ENCODE measurements around the gene VEGFD. TPM values are rescaled to one million over a fixed set of nuclear protein-coding genes. Genes with fewer than 3 reads are reported as not detected.

VEGFD gene
- total and polyA plus RNA-seq, 2 of the 13 experiments (the other 11 are each of a cell fraction or from before 2014, with no cell fraction given) = 0.11 to 0.35 TPM

DNA sequence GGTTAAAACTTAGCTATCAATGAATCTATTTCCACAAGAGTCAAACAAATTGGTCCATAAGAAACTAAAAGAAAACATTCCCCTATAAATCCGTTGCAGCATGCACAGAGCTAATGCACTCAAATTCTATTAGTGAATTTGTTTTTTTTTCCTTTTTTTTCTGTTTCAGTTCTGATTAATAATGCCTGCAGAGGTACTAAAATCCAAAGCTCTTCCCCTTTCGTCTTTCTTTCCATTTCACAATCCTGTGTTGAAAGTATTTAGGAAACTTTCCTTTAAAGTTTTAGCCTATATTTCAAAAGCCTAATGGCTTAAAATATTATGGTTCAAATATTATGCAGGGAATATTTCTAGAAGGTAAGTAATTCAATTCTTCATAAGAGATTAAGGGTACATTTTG, 45.9 kb upstream of the VEGFD start:
- Histone ChIP-seq H4K20me1 (ENCODE audit: insufficient read depth, low read length) (no peaks in the 10 kb centered on the region), H3K9me3 (ENCODE audit: low read length) (no peaks in the 10 kb centered on the region), H3K4me1 (ENCODE audit: insufficient read depth, low read length) (no peaks in the 10 kb centered on the region), H3K27ac (ENCODE audit: extremely low read length, insufficient read depth, low read length) (no peak overlapping the region), H3K4me3 (replicated peaks in 1 of 3; ENCODE audit: insufficient read depth in 1 of 3, low read depth in 2 of 3, low read length in 3 of 3) (no peak overlapping the region), H3K79me2 (ENCODE audit: insufficient read depth, low read length) (no peaks in the 10 kb centered on the region), H3K9ac (ENCODE audit: insufficient read depth, low read depth, low read length) (no peak overlapping the region), H3K4me2 (ENCODE audit: low read depth, low read length) (no peak overlapping the region), H3K36me3 (replicated peaks in 1 of 2; ENCODE audit: control insufficient read depth in 1 of 2, insufficient read depth in 2 of 2, low read length in 2 of 2) (no peaks in the 10 kb centered on the region), H3K27me3 (ENCODE audit: control insufficient read depth in 1 of 2, insufficient read depth in 2 of 2, low read length in 2 of 2) (no peaks in the 10 kb centered on the region), H2AFZ (ENCODE audit: low read length) (no peak overlapping the region)
- no TSS peak for BruUV-seq (replicated peaks)
- CTCF ChIA-PET (ENCODE audit: low intra/inter-chr PET ratio, low total read pairs) = no interaction called here
- DNase-seq (ENCODE audit: low spot score) (no peak), FAIRE-seq (no peak), ATAC-seq (no peak)
- POLR2A ChIA-PET = no interaction called here
- in situ Hi-C loops (cut with HindIII; ENCODE audit: extremely low pct_ligation_motif_present, low pct_unique_long_range_greater_than_20kb) = no loop called here
- intact Hi-C loops (cut with micrococcal nuclease; ENCODE audit: unreplicated experiment) = no loop called here
- TF ChIP-seq RARG (CRISPR knock-in tag; IDR thresholded peaks at IDR 0.05; ENCODE audit: low read depth) (no peak), ZNF274 (CRISPR knock-in tag; IDR thresholded peaks at IDR 0.05) (no peak), PCBP1 (IDR thresholded peaks at IDR 0.05; ENCODE audit: borderline replicate concordance, low read depth, low read length) (no peak), DMAP1 (CRISPR knock-in tag; IDR thresholded peaks at IDR 0.05) (no peak), ZBTB42 (CRISPR knock-in tag; IDR thresholded peaks at IDR 0.05) (no peak), ATAD3A (CRISPR knock-in tag; IDR thresholded peaks at IDR 0.05) (no peak)
- 100% methylated on average over 2 of the region's 2 CpGs for WGBS (ENCODE audit: low lambda C conversion rate)

DNA sequence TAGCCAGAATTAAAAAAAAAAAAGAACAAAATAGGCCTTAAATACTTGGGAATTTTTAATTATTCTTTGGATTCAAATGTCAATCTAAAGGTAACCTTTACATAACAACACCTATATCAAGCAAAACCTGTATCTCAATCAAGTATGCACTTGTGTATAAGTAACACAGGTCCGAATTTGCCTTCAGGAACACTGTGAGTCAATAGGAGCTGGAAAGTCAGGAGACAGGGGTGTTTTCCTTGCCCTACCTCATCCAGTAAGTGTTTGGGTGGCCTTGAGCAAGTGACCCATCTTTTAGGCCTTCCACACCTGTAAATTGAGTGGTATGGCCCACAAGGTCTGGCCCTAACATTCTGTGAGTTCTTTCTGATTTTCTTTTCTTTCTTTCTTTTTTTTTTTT, 40.8 kb upstream of the VEGFD start:
- no peak for ATAC-seq
- no peak for DNase-seq (ENCODE audit: low spot score)
- BruUV-seq (replicated peaks) = no TSS peak
- POLR2A ChIA-PET = no interaction called here
- CTCF ChIA-PET (ENCODE audit: low intra/inter-chr PET ratio, low total read pairs) = no interaction called here
- Histone ChIP-seq H3K27ac (ENCODE audit: extremely low read length, insufficient read depth, low read length) (no peak overlapping the region), H4K20me1 (ENCODE audit: insufficient read depth, low read length) (no peaks in the 10 kb centered on the region), H2AFZ (ENCODE audit: low read length) (no peak overlapping the region), H3K4me3 (replicated peaks in 1 of 3; ENCODE audit: insufficient read depth in 1 of 3, low read depth in 2 of 3, low read length in 3 of 3) (no peak overlapping the region), H3K27me3 (ENCODE audit: control insufficient read depth in 1 of 2, insufficient read depth in 2 of 2, low read length in 2 of 2) (no peaks in the 10 kb centered on the region), H3K79me2 (ENCODE audit: insufficient read depth, low read length) (no peaks in the 10 kb centered on the region), H3K36me3 (replicated peaks in 1 of 2; ENCODE audit: control insufficient read depth in 1 of 2, insufficient read depth in 2 of 2, low read length in 2 of 2) (no peaks in the 10 kb centered on the region), H3K4me1 (ENCODE audit: insufficient read depth, low read length) (no peaks in the 10 kb centered on the region), H3K4me2 (ENCODE audit: low read depth, low read length) (no peak overlapping the region), H3K9ac (ENCODE audit: insufficient read depth, low read depth, low read length) (no peak overlapping the region), H3K9me3 (ENCODE audit: low read length) (no peaks in the 10 kb centered on the region)
- no peak for TF ChIP-seq TRIM24 (CRISPR knock-in tag; IDR thresholded peaks at IDR 0.05)
- TF ChIP-seq, protein P1, sequence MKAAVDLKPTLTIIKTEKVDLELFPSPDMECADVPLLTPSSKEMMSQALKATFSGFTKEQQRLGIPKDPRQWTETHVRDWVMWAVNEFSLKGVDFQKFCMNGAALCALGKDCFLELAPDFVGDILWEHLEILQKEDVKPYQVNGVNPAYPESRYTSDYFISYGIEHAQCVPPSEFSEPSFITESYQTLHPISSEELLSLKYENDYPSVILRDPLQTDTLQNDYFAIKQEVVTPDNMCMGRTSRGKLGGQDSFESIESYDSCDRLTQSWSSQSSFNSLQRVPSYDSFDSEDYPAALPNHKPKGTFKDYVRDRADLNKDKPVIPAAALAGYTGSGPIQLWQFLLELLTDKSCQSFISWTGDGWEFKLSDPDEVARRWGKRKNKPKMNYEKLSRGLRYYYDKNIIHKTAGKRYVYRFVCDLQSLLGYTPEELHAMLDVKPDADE (CRISPR knock-in tag; IDR thresholded peaks at IDR 0.05) = no peak
- TF ChIP-seq RBAK (CRISPR knock-in tag; IDR thresholded peaks at IDR 0.05) = no peak
- no peak for TF ChIP-seq TBX2 (CRISPR knock-in tag; IDR thresholded peaks at IDR 0.05; ENCODE audit: borderline replicate concordance)
- no peak for TF ChIP-seq POLR2AphosphoS5 (IDR thresholded peaks at IDR 0.05; ENCODE audit: low read depth, low read length)
- no peak for TF ChIP-seq ZNF205 (CRISPR knock-in tag; IDR thresholded peaks at IDR 0.05)
- no peak for TF ChIP-seq KAT7 (CRISPR knock-in tag; IDR thresholded peaks at IDR 0.05; ENCODE audit: borderline replicate concordance)
- no peak for FAIRE-seq
- in situ Hi-C loops (cut with HindIII; ENCODE audit: extremely low pct_ligation_motif_present, low pct_unique_long_range_greater_than_20kb) = no loop called here
- WGBS (ENCODE audit: low lambda C conversion rate) = 100% methylated on average over 1 of the region's 1 CpG
- intact Hi-C loops (cut with micrococcal nuclease; ENCODE audit: unreplicated experiment) = no loop called here
